OCI-LY1 (cell line): ENCODE measurements around the gene GRIP1.

Experiments used
- EZH2 ChIP-seq: fragments of 200-600 bp; sonication (generic), shearing (Covaris generic); IDR thresholded peaks from 2 replicates; pipeline ENCODE4 v1.8.0; 2017; ENCODE audit warnings: borderline replicate concordance, mixed run types, mild to moderate bottlenecking, antibody characterized with exemption, low read length, moderate library complexity, mixed read lengths
- TF ChIP-seq, protein P1 (sequence below): fragments of 200-600 bp; sonication (generic), shearing (Covaris generic); IDR thresholded peaks from 2 replicates; pipeline ENCODE4 v1.5.1; 2017; ENCODE audit warnings: mild to moderate bottlenecking, antibody characterized with exemption, low read length, moderate library complexity, mixed read lengths

DNA sequence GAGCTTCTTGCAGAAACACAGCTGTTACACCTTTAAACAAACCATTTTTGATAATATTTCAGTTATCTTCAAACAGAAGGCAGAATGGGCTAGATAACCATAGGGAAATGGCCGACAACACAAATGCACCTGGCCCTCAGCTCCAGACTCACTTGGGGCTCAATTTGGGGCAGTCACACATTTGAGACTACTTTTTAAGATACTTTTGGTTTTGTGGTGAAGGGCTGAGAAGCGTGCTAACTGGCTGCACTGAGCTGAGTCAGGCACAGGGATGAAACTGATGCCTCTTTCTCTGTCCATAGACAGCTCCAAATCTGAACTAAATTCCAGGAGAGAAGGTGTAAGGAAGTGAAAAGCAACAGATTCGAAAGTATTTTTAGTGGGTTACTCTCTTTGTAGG lies 18.5 kb upstream of the GRIP1 start:
- TF ChIP-seq, protein P1, sequence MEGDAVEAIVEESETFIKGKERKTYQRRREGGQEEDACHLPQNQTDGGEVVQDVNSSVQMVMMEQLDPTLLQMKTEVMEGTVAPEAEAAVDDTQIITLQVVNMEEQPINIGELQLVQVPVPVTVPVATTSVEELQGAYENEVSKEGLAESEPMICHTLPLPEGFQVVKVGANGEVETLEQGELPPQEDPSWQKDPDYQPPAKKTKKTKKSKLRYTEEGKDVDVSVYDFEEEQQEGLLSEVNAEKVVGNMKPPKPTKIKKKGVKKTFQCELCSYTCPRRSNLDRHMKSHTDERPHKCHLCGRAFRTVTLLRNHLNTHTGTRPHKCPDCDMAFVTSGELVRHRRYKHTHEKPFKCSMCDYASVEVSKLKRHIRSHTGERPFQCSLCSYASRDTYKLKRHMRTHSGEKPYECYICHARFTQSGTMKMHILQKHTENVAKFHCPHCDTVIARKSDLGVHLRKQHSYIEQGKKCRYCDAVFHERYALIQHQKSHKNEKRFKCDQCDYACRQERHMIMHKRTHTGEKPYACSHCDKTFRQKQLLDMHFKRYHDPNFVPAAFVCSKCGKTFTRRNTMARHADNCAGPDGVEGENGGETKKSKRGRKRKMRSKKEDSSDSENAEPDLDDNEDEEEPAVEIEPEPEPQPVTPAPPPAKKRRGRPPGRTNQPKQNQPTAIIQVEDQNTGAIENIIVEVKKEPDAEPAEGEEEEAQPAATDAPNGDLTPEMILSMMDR, result no peak
- no peak for TF ChIP-seq EZH2
